ENCODE results near the gene C3. TPM values are rescaled to one million over a fixed set of nuclear protein-coding genes. Genes with fewer than 3 reads are reported as not detected.

C3 gene
- total and polyA plus RNA-seq, 7 donors: 37.7 to 120 (median 88.4) TPM

GRCh38 chr19:6697291-6697690 lies 23.2 kb downstream of the C3 start:
- ATAC-seq (no peak), DNase-seq (no peak)
- intact Hi-C loops (cut with DNase I): no loop called here

GRCh38 chr19:6696239-6696820 lies 24.1 kb downstream of the C3 start:
- Histone ChIP-seq H3K4me3 (no peak overlapping the region), H3K27me3 (ENCODE audit: insufficient read depth in 3 of 3, low read length in 2 of 3) (peaks cover 0 to 8% (median 0%) of the 10 kb centered on the region in 3 donors), H3K36me3 (ENCODE audit: insufficient read depth in 1 of 2, low read depth in 1 of 2) (no peaks in the 10 kb centered on the region), H3K27ac (no peak overlapping the region), H3K9me3 (no peaks in the 10 kb centered on the region), H3K4me1 (no peaks in the 10 kb centered on the region)
- no peak for TF ChIP-seq CTCF (IDR thresholded peaks at IDR 0.05)
- intact Hi-C loops (cut with DNase I): no loop called here
- ATAC-seq (no peak), DNase-seq (no peak)
- 70 to 73% (median 70%) methylated on average over 18 of the region's 18 CpGs for WGBS, 3 donors

More at GRCh38 chr19:6697291-6697690, 23.2 kb downstream of the C3 start:
- Histone ChIP-seq H3K9me3 (no peaks in the 10 kb centered on the region), H3K27me3 (ENCODE audit: insufficient read depth in 3 of 3, low read length in 2 of 3) (peaks cover 0 to 9% (median 0%) of the 10 kb centered on the region in 3 donors), H3K4me3 (no peak overlapping the region), H3K4me1 (no peaks in the 10 kb centered on the region), H3K27ac (no peak overlapping the region), H3K36me3 (ENCODE audit: insufficient read depth in 1 of 2, low read depth in 1 of 2) (no peaks in the 10 kb centered on the region)
- 68 to 70% (median 70%) methylated on average over 13 of the region's 13 CpGs for WGBS, 3 donors
- TF ChIP-seq CTCF (IDR thresholded peaks at IDR 0.05): no peak

GRCh38 chr19:6694147-6694815 lies 26.2 kb downstream of the C3 start:
- H3K27me3 ChIP-seq (ENCODE audit: insufficient read depth in 3 of 3, low read length in 2 of 3): peaks cover 0 to 8% (median 0%) of the 10 kb centered on the region in 3 donors
- no peak overlapping the region for H3K4me3 ChIP-seq
- no peaks in the 10 kb centered on the region for H3K4me1 ChIP-seq
- ATAC-seq (no peak), DNase-seq (peak in 1 of 2 donors; percentile 46)
- intact Hi-C loops (cut with DNase I): no loop called here
- no peak overlapping the region for H3K27ac ChIP-seq
- no peak for TF ChIP-seq CTCF (IDR thresholded peaks at IDR 0.05)
- WGBS, 3 donors: 91 to 94% (median 92%) methylated on average over 23 to 24 of the region's 25 CpGs
- H3K36me3 ChIP-seq (ENCODE audit: insufficient read depth in 1 of 2, low read depth in 1 of 2): no peaks in the 10 kb centered on the region
- no peaks in the 10 kb centered on the region for H3K9me3 ChIP-seq

GRCh38 chr19:6693681-6694080 lies 26.8 kb downstream of the C3 start:
- no peak for ATAC-seq
- 75 to 78% (median 75%) methylated on average over 5 to 7 of the region's 7 CpGs for WGBS, 3 donors

More at GRCh38 chr19:6693681-6694080, 26.8 kb downstream of the C3 start:
- intact Hi-C loops (cut with DNase I): no loop called here
- Histone ChIP-seq H3K9me3 (no peaks in the 10 kb centered on the region), H3K27me3 (ENCODE audit: insufficient read depth in 3 of 3, low read length in 2 of 3) (peaks cover 0 to 8% (median 0%) of the 10 kb centered on the region in 3 donors), H3K4me1 (no peaks in the 10 kb centered on the region), H3K4me3 (no peak overlapping the region), H3K36me3 (ENCODE audit: insufficient read depth in 1 of 2, low read depth in 1 of 2) (no peaks in the 10 kb centered on the region), H3K27ac (no peak overlapping the region)
- no peak for DNase-seq
- TF ChIP-seq CTCF (IDR thresholded peaks at IDR 0.05): no peak
